GM12801 (cell line): ENCODE measurements around the gene HS3ST2.

Experiments
- CTCF ChIP-seq: IDR thresholded peaks from one replicate; pipeline ENCODE4 v1.5.1; 2011; ENCODE audit warnings: control low read depth; ENCODE audit not compliant: insufficient read length; ENCODE audit errors: extremely low read depth

The HS3ST2 gene

GRCh38 chr16:22847100-22847499 is 33.1 kb downstream of the HS3ST2 start:
- no peak for TF ChIP-seq CTCF

- TF ChIP-seq CTCF, result no peak
These were observed 33.7 kb downstream of the HS3ST2 start for GRCh38 chr16:22847690-22848089.

- no peak for TF ChIP-seq CTCF
These were observed 34.5 kb downstream of the HS3ST2 start for GRCh38 chr16:22848451-22848850.

DNA sequence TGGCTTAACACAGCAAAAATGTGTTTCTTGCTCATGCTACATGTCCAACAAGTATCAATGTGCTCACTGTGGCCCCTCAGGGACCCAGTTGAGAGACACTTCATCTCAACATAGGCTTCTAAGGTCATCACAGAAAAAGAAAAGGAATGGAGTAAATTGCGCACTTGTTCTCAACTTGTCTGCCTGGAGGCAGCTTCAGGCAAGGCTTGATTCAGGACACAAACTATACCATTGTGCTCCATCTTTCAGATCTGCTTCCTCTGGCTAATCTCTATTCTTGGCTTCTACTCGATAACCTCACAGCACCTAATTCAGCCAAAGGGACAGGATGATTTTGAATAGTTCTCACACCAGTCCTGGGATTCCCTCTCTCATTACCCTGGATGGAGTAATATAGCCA is 35.6 kb downstream of the HS3ST2 start:
- no peak for TF ChIP-seq CTCF

DNA sequence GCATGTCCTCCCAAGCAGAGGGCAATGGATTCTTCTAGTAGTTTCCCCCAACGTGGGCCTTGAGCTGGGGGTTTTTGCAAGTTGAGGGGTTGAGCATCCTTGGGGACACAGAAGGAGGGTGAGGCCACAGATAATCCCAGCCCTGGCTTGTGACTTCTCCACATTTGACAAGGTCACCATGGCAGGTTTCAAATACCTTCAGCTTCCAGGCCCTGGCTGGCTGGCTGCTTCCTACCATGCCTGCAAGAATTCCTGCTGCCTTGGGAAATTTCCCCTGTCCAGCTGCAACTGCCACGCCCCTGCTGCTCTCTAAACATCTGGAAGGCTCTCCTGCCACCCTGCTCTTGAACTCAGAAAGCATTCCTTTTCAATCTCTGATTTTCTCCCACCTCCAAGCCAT is 41.3 kb downstream of the HS3ST2 start:
- TF ChIP-seq CTCF, result no peak

DNA sequence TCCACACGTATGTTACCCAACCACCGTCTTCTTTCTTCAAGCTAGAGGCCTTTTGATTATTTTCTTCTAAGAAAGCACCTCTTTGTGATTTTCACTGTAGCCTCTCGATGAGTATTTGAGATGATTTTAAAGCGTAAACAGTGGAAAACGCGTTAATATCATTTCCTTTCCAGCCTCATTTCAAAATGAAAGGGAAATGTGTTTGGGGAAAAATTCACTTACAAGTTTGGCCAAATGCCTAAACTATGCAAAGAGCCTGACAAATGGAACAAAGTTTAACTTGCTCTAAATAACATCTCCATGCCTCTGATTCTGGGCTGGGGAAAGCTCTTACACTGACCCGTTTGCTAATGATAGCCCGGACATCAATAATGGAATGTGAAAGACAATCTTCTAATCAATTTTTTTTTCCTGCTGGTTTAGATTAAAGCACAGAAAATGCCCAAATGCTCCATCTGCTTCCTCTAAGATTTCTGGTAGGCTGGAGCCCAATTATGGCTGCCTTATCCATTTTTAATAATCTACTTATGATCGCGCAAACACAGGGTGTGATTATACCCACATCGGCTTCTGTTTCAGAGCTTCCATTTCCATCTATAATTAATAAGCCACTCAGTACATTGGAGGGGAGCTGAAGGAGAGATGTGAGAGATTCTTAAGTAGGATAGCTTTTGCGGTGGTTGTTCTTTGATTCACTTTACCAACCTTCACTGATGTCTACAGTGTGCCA is 43.5 kb downstream of the HS3ST2 start:
- TF ChIP-seq CTCF, result no peak

- no peak for TF ChIP-seq CTCF
These were observed 46.0 kb downstream of the HS3ST2 start for GRCh38 chr16:22859925-22860324.
